Fibroblast of skin of left quadriceps (primary cell): Measurements from ENCODE around the gene TSFM.
A peak's percentile ranks its signal among the peaks of the same experiment; 100 is the strongest.

Source experiments
- DNase-seq, 2 experiments: peaks; one replicate each; pipeline ENCODE4 v3.0.0-alpha.2; 2013; ENCODE audit warnings: low read depth in 2 of 2

Gene TSFM

GRCh38 chr12:57780284-57780897 lies 2.2 kb upstream of the TSFM start:
- DNase-seq: no peak

- no peak for DNase-seq
Observed at GRCh38 chr12:57781244-57781643, 1.3 kb upstream of the TSFM start.

GRCh38 chr12:57781801-57782200 lies 786 bp upstream of the TSFM start:
- DNase-seq: no peak

- DNase-seq: no peak
Observed at GRCh38 chr12:57782243-57782607, 362 bp upstream of the TSFM start.

GRCh38 chr12:57783466-57783801 lies 847 bp downstream of the TSFM start:
- DNase-seq: no peak

- DNase-seq: no peak
Observed at GRCh38 chr12:57783861-57784260, 1.3 kb downstream of the TSFM start.

- DNase-seq: peak; percentile 60 to 61
Observed at GRCh38 chr12:57793920-57794319, 11.3 kb downstream of the TSFM start.

GRCh38 chr12:57795354-57795753 lies 12.8 kb downstream of the TSFM start:
- no peak for DNase-seq

GRCh38 chr12:57796996-57797395 lies 14.4 kb downstream of the TSFM start:
- DNase-seq: no peak

GRCh38 chr12:57797933-57798332 lies 15.3 kb downstream of the TSFM start:
- DNase-seq: no peak

GRCh38 chr12:57800965-57801364 lies 18.4 kb downstream of the TSFM start:
- DNase-seq: no peak

- DNase-seq: no peak
Observed at GRCh38 chr12:57802607-57803006, 20.0 kb downstream of the TSFM start.

GRCh38 chr12:57803319-57803893 lies 20.8 kb downstream of the TSFM start:
- DNase-seq: no peak

GRCh38 chr12:57806677-57807076 lies 24.1 kb downstream of the TSFM start:
- DNase-seq: no peak

- no peak for DNase-seq
Observed at GRCh38 chr12:57807285-57807684, 24.7 kb downstream of the TSFM start.

- no peak for DNase-seq
Observed at GRCh38 chr12:57808351-57808750, 25.8 kb downstream of the TSFM start.

- no peak for DNase-seq
Observed at GRCh38 chr12:57809425-57809824, 26.8 kb downstream of the TSFM start.

- peak; percentile 32 to 37 for DNase-seq
Observed at GRCh38 chr12:57810450-57810849, 27.9 kb downstream of the TSFM start.

GRCh38 chr12:57811028-57811755 lies 28.6 kb downstream of the TSFM start:
- DNase-seq: no peak

- no peak for DNase-seq
Observed at GRCh38 chr12:57813111-57813970, 30.8 kb downstream of the TSFM start.

GRCh38 chr12:57813971-57814772 lies 31.6 kb downstream of the TSFM start:
- no peak for DNase-seq
